HepG2 (cell line): ENCODE results near the gene SEPTIN2. TPM values are rescaled to one million over a fixed set of nuclear protein-coding genes. Genes with fewer than 3 reads are reported as not detected.
A peak's percentile ranks its signal among the peaks of the same experiment; 100 is the strongest.

Experiments
- AHR ChIP-seq: IDR thresholded peaks from 2 replicates; pipeline ENCODE4 v1.6.1; 2018; ENCODE audit warnings: missing genetic modification reagents, missing compliant biosample characterization
- MEIS1 ChIP-seq: sonication (generic); formaldehyde crosslinking; IDR thresholded peaks from 2 replicates; pipeline ENCODE4 v1.9.0; 2021; ENCODE audit warnings: mild to moderate bottlenecking, missing genetic modification reagents, moderate library complexity, borderline replicate concordance
- MEIS2 ChIP-seq: sonication (generic); formaldehyde crosslinking; IDR thresholded peaks from 2 replicates; pipeline ENCODE4 v1.9.0; 2021; ENCODE audit warnings: mild to moderate bottlenecking, missing genetic modification reagents
- NKX3-1 ChIP-seq: sonication (generic); formaldehyde crosslinking; IDR thresholded peaks from 2 replicates; pipeline ENCODE4 v1.5.0; 2020; ENCODE audit warnings: missing genetic modification reagents
- YEATS2 ChIP-seq: sonication (generic); formaldehyde crosslinking; IDR thresholded peaks from 2 replicates; pipeline ENCODE4 v1.4.0; 2020; ENCODE audit warnings: missing genetic modification reagents, borderline replicate concordance
- ZNF446 ChIP-seq: sonication (generic); formaldehyde crosslinking; IDR thresholded peaks from 2 replicates; pipeline ENCODE4 v1.5.0; 2020; ENCODE audit warnings: mild to moderate bottlenecking, missing genetic modification reagents
- ZNF460 ChIP-seq: sonication (generic); formaldehyde crosslinking; IDR thresholded peaks from 2 replicates; pipeline ENCODE4 v1.5.1; 2020; ENCODE audit warnings: missing genetic modification reagents, mild to moderate bottlenecking, borderline replicate concordance
- ZNF879 ChIP-seq: sonication (generic); formaldehyde crosslinking; IDR thresholded peaks from 2 replicates; pipeline ENCODE4 v1.8.1; 2023; ENCODE audit warnings: missing genetic modification reagents
- polyA plus RNA-seq, 8 experiments: library from polyadenylated mRNA; depleted of rRNA in 3 of 8; stranded (reverse) in 7 of 8; unstranded in 1 of 8; fragments of >200 nt; fragmentation: Illumina TruSeq in 4 of 8; extraction: Trizol in 4 of 8; gene quantifications; 2 replicates each; pipeline versions ENCODE4 v1.2.1 to v1.2.3, GENCODE V29; 2011 to 2016; ENCODE audit warnings: low read depth in 4 of 8, missing spikeins in 1 of 8, mixed read lengths in 1 of 8; ENCODE audit not compliant: insufficient read depth in 1 of 8
- total RNA-seq, 5 experiments: library from RNA; depleted of rRNA; stranded (reverse); fragments of >200 nt; fragmentation: Illumina TruSeq; extraction: Trizol; gene quantifications; 2 replicates each; pipeline ENCODE4 v1.2.3, GENCODE V29; 2016; ENCODE audit warnings: low read depth in 1 of 5
- TF ChIP-seq, protein P1 (sequence below): sonication (generic); formaldehyde crosslinking; IDR thresholded peaks from 2 replicates; pipeline ENCODE4 v1.9.0; 2021; ENCODE audit warnings: missing genetic modification reagents, mild to moderate bottlenecking, borderline replicate concordance
- TF ChIP-seq, protein P2 (sequence below): sonication (generic); formaldehyde crosslinking; IDR thresholded peaks from 2 replicates; pipeline ENCODE4 v1.4.0; 2020; ENCODE audit warnings: missing genetic modification reagents
- TF ChIP-seq, protein P3 (sequence below): sonication (generic); formaldehyde crosslinking; IDR thresholded peaks from 2 replicates; pipeline ENCODE4 v1.5.1; 2020; ENCODE audit warnings: missing genetic modification reagents, mild to moderate bottlenecking, borderline replicate concordance
- TF ChIP-seq, protein P4 (sequence below): sonication (generic); formaldehyde crosslinking; IDR thresholded peaks from 2 replicates; pipeline ENCODE4 v1.5.0; 2020; ENCODE audit warnings: missing genetic modification reagents
- TF ChIP-seq, protein P5 (sequence below): sonication (generic); formaldehyde crosslinking; IDR thresholded peaks from 2 replicates; pipeline ENCODE4 v1.4.0; 2020; ENCODE audit warnings: low read depth, missing genetic modification reagents
- TF ChIP-seq, protein P6 (sequence below): sonication (generic); formaldehyde crosslinking; IDR thresholded peaks from 2 replicates; pipeline ENCODE4 v1.9.0; 2021; ENCODE audit warnings: missing genetic modification reagents, borderline replicate concordance
- TF ChIP-seq, protein P7 (sequence below): sonication (generic); formaldehyde crosslinking; IDR thresholded peaks from 2 replicates; pipeline ENCODE4 v1.4.0; 2020; ENCODE audit warnings: low read depth, mild to moderate bottlenecking, missing genetic modification reagents

Gene SEPTIN2
- total and polyA plus RNA-seq, 2 of the 13 experiments (the other 11 are each of a cell fraction or from before 2014, with no cell fraction given): 493 to 733 TPM

DNA sequence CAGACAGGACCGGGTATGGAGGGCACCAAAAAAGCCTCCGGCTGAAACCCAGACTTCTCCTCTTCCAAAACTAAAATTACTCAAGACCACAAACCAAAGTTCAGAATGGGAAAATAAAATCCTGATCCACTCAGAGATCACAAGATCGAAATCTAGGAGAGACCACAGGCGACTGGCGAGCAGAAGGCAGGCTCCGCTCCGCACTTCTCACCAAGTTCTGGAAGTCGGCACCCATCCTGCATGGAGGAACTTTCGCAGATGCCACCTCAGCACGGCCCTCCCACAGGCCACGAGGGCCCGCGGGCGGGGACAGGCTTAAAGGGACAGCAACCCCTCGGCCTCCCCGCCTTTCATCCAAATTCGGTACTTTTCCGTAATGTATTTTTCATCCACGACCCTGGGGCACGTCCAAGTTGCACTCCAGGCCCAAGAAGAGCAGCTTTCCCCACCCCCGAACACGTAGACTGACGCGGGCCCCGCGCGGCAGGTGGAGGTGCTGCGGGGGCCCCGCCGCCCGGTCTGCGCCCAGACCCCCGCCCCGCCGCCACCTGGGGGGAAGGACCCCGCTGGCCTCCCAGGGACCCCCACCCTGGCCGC is 43.9 kb upstream of the SEPTIN2 start (continued):
- TF ChIP-seq, protein P1, sequence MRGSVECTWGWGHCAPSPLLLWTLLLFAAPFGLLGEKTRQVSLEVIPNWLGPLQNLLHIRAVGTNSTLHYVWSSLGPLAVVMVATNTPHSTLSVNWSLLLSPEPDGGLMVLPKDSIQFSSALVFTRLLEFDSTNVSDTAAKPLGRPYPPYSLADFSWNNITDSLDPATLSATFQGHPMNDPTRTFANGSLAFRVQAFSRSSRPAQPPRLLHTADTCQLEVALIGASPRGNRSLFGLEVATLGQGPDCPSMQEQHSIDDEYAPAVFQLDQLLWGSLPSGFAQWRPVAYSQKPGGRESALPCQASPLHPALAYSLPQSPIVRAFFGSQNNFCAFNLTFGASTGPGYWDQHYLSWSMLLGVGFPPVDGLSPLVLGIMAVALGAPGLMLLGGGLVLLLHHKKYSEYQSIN (CRISPR knock-in tag): no peak
- TF ChIP-seq ZNF460: no peak
- TF ChIP-seq, protein P2, sequence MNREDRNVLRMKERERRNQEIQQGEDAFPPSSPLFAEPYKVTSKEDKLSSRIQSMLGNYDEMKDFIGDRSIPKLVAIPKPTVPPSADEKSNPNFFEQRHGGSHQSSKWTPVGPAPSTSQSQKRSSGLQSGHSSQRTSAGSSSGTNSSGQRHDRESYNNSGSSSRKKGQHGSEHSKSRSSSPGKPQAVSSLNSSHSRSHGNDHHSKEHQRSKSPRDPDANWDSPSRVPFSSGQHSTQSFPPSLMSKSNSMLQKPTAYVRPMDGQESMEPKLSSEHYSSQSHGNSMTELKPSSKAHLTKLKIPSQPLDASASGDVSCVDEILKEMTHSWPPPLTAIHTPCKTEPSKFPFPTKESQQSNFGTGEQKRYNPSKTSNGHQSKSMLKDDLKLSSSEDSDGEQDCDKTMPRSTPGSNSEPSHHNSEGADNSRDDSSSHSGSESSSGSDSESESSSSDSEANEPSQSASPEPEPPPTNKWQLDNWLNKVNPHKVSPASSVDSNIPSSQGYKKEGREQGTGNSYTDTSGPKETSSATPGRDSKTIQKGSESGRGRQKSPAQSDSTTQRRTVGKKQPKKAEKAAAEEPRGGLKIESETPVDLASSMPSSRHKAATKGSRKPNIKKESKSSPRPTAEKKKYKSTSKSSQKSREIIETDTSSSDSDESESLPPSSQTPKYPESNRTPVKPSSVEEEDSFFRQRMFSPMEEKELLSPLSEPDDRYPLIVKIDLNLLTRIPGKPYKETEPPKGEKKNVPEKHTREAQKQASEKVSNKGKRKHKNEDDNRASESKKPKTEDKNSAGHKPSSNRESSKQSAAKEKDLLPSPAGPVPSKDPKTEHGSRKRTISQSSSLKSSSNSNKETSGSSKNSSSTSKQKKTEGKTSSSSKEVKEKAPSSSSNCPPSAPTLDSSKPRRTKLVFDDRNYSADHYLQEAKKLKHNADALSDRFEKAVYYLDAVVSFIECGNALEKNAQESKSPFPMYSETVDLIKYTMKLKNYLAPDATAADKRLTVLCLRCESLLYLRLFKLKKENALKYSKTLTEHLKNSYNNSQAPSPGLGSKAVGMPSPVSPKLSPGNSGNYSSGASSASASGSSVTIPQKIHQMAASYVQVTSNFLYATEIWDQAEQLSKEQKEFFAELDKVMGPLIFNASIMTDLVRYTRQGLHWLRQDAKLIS (CRISPR knock-in tag): no peak
- TF ChIP-seq MEIS2 (CRISPR knock-in tag): no peak
- TF ChIP-seq NKX3-1 (CRISPR knock-in tag): no peak
- TF ChIP-seq, protein P3, sequence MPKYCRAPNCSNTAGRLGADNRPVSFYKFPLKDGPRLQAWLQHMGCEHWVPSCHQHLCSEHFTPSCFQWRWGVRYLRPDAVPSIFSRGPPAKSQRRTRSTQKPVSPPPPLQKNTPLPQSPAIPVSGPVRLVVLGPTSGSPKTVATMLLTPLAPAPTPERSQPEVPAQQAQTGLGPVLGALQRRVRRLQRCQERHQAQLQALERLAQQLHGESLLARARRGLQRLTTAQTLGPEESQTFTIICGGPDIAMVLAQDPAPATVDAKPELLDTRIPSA (CRISPR knock-in tag): 0 out of 2 replicates have a peak, but pooled peaks have one; percentile 53
- no peak for TF ChIP-seq YEATS2 (CRISPR knock-in tag)
- TF ChIP-seq, protein P4, sequence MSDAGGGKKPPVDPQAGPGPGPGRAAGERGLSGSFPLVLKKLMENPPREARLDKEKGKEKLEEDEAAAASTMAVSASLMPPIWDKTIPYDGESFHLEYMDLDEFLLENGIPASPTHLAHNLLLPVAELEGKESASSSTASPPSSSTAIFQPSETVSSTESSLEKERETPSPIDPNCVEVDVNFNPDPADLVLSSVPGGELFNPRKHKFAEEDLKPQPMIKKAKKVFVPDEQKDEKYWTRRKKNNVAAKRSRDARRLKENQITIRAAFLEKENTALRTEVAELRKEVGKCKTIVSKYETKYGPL (CRISPR knock-in tag): no peak
- TF ChIP-seq ZNF446 (CRISPR knock-in tag): 0 out of 2 replicates have a peak, but pooled peaks have one; percentile 7
- TF ChIP-seq, protein P5, sequence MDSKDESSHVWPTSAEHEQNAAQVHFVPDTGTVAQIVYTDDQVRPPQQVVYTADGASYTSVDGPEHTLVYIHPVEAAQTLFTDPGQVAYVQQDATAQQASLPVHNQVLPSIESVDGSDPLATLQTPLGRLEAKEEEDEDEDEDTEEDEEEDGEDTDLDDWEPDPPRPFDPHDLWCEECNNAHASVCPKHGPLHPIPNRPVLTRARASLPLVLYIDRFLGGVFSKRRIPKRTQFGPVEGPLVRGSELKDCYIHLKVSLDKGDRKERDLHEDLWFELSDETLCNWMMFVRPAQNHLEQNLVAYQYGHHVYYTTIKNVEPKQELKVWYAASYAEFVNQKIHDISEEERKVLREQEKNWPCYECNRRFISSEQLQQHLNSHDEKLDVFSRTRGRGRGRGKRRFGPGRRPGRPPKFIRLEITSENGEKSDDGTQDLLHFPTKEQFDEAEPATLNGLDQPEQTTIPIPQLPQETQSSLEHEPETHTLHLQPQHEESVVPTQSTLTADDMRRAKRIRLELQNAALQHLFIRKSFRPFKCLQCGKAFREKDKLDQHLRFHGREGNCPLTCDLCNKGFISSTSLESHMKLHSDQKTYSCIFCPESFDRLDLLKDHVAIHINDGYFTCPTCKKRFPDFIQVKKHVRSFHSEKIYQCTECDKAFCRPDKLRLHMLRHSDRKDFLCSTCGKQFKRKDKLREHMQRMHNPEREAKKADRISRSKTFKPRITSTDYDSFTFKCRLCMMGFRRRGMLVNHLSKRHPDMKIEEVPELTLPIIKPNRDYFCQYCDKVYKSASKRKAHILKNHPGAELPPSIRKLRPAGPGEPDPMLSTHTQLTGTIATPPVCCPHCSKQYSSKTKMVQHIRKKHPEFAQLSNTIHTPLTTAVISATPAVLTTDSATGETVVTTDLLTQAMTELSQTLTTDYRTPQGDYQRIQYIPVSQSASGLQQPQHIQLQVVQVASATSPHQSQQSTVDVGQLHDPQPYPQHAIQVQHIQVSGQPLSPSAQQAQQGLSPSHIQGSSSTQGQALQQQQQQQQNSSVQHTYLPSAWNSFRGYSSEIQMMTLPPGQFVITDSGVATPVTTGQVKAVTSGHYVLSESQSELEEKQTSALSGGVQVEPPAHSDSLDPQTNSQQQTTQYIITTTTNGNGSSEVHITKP (CRISPR knock-in tag): peak; percentile 29; the same call in 1 of the 2 replicates
- TF ChIP-seq, protein P6, sequence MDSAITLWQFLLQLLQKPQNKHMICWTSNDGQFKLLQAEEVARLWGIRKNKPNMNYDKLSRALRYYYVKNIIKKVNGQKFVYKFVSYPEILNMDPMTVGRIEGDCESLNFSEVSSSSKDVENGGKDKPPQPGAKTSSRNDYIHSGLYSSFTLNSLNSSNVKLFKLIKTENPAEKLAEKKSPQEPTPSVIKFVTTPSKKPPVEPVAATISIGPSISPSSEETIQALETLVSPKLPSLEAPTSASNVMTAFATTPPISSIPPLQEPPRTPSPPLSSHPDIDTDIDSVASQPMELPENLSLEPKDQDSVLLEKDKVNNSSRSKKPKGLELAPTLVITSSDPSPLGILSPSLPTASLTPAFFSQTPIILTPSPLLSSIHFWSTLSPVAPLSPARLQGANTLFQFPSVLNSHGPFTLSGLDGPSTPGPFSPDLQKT (CRISPR knock-in tag): no peak
- no peak for TF ChIP-seq AHR (CRISPR knock-in tag)
- TF ChIP-seq, protein P7, sequence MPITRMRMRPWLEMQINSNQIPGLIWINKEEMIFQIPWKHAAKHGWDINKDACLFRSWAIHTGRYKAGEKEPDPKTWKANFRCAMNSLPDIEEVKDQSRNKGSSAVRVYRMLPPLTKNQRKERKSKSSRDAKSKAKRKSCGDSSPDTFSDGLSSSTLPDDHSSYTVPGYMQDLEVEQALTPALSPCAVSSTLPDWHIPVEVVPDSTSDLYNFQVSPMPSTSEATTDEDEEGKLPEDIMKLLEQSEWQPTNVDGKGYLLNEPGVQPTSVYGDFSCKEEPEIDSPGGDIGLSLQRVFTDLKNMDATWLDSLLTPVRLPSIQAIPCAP (CRISPR knock-in tag): no peak
- no peak for TF ChIP-seq ZNF879 (CRISPR knock-in tag)
- no peak for TF ChIP-seq MEIS1 (CRISPR knock-in tag)
